ENCODE measurements around the gene TATDN2.

TATDN2 gene

GRCh38 chr3:10248184-10248983 lies at the start of gene TATDN2:
TATDN2 (plus strand) TSS chr3:10248459; CDS start chr3:10249201, 742 bp downstream.
- DNase-seq = peak; percentile 95

GRCh38 chr3:10198761-10199649 lies 49.3 kb upstream of the TATDN2 start:
- DNase-seq = peak; percentile 63

DNA sequence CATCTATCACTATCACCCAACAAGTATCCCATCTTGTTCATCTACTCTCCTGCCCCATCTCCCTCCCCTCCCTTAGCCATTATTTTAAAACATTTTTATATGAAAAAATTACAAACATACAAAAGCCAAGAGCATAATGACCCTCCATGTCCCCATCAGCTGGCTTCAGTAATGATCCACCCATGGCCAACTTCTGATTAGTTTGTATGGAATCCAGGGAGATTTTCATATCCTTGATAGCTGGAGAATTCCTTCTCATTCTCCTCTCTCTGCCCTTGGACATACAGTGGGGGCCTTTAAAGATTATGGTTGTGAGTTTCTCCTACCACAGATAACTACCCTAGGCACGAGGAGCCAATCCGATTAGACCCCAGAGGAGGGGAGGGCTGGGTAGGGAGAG lies 43.3 kb upstream of the TATDN2 start:
- DNase-seq = no peak

DNA sequence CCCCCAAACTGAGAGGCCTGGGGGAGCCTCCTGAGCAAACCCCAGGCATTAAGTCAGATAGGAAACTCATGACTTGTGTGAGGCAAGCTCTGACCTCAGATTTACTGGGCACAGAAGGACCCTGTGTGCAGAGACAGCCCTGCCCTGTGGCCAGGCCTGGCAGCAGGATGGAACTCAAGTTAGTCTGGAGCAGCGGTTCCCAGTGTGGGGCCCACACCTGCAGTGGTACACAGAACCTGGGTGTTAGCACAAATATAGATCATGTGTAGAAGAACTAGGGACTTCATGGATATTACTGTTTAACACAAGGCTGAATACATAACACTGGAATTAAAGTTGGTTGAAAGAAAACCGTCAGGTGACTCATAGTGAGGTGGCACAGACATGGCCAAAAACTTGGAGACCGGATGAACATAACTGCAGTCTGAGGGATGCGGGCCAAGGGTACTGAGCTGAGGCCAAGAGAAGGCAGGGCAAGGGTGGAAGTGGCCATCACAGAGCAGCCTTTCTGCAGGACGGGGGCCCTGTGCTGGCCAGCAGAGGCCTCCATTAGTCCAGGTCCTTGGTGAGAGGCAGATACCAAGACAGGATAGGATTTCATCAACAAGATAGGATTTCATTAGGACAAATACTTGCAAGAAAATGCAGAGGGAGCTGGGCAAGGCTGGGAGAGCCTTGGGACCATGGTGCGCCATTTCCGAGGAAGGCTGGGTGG lies 42.7 kb upstream of the TATDN2 start:
- no peak for DNase-seq

GRCh38 chr3:10206166-10206511 lies 42.1 kb upstream of the TATDN2 start:
- DNase-seq = no peak

GRCh38 chr3:10213156-10213792 lies 35.0 kb upstream of the TATDN2 start:
- no peak for DNase-seq

- DNase-seq = no peak
Measured at GRCh38 chr3:10215578-10216368, 32.5 kb upstream of the TATDN2 start.

GRCh38 chr3:10217359-10217758 lies 30.9 kb upstream of the TATDN2 start:
- DNase-seq = no peak

- DNase-seq = no peak
Measured at GRCh38 chr3:10219737-10220136, 28.5 kb upstream of the TATDN2 start.

DNA sequence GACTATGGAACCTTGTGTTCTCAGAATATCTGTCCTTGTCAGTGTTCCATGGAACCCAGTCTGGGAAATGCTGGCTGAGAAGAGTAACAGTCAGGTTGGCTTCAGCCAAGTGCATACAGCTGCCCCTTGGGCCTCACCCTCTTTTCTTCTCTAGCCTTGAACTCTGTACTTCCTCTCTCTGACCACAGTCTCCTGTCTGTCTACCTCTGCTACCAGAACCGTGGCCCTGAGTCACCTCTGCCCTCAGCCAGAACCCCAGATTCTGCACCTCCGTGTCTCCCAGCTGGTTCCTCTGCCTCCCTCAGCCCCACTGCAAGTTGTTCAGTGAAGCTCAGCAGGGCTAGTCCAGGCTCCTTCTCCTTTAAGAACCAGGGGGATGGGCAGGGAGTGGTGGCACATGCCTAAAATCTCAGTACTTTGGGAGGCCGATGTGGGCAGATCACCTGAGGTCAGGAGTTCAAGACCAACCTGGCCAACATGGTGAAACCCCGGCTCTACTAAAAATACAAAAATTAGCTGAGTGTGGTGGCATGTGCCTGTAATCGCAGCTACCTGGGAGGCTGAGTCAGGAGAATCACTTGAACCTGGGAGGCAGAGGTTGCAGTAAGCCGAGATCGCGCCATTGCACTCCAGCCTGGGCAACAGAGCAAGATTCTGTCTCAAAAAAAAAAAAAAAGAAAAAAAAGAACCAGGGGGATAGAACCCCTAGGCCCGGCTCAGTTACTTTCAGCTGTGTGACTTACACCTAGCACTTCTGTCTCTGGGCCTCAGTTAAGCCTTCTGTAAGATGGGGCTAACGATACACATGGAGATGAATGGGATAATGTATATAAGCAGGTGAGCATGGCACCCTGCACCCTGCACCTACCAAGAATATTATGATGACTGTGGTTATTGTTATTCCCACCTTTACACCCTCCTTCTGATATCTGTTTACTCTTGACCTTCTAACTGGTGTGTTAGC lies 24.3 kb upstream of the TATDN2 start:
- peak; percentile 38 for DNase-seq

GRCh38 chr3:10224794-10225665 lies 23.2 kb upstream of the TATDN2 start:
- DNase-seq = peak; percentile 69

DNA sequence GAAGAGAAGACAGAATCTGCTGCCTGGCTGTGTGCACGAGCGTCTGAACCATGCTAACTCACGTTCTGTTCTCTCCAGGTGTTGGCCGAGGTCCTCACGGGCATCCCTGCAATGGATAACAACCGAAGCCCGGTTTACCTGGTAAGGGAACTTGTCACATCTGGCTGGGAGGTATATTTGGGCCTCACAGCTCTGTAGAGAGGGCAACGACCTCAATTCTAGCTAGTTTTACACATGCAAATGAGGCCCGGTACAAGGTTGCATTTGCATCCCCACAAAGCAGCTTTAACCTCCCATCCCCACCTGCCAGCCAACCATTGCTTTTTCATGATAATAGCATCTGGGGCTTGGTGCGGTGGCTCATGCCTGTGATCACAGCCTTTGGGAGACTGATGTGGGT lies 22.0 kb upstream of the TATDN2 start:
- no peak for DNase-seq

DNA sequence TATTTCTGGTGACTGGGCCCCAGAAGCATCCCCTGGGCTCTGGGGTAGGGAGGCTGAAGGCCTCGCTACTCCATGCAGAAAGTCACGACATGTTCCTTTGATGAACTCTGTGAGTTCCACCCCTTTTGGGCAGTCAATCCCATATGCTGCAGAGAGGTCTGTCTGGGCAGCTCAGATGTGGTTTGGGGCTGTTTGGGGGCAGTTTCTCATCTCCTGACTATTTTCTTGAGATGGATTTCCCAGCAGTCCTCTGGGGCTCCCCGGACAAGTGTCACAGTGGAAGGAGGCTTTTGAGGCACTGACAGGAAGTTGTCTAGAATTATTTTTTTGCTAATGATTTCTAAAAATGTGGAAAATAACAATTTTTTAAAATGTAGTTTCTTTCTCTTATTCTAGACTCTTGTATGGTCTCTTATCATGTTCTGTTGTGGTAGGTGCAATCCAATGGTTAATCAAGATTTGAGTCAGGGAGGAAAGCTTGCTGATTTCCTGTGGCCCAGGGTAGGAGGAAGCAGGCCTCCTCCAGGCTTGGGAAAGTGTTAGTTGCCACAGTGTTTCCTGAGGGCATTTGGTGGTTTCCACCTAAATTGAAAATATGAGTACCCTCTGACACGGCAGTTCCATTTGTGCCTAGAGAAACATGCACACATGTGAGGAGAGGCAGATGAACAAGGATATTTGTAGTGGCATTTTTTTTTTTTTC lies 19.9 kb upstream of the TATDN2 start:
- DNase-seq = peak; percentile 59

DNA sequence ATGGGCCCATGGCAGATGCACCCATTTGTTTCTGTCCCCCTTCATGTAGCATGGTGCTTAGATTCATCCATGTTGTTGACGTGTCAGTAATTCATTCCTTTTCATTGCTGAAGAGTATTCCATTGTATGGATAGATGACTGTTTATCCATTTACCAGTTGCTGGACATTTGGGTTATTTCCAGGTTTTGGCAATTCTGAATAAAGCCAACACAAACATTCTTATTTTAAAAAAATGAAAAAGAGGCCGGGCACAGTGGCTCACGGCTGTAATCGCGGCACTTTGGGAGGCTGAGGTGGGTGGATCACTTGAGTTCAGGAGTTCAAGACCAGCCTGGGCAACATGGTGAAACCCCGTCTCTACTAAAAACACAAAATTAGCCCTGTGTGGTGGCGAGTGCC lies 18.7 kb upstream of the TATDN2 start:
- no peak for DNase-seq

DNA sequence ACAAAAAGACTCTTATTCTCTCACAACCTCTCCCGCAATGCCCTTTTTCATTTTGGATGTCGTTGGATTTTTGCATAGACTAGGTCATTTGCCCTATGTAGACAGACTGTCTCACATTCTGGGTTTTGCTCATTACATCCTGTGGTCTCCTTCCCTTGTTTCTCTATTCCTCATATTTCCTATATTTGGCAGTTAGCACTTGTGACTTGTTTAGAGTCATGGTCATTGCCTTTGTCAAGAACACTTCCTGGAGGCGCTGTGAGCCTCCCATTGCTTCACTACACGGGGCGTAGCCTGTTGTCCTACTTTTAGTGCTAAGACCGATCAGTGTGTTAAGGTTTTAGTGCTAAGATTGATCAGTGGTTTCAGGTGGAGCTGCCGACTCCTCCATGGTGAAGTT lies 16.1 kb upstream of the TATDN2 start:
- DNase-seq = no peak

DNA sequence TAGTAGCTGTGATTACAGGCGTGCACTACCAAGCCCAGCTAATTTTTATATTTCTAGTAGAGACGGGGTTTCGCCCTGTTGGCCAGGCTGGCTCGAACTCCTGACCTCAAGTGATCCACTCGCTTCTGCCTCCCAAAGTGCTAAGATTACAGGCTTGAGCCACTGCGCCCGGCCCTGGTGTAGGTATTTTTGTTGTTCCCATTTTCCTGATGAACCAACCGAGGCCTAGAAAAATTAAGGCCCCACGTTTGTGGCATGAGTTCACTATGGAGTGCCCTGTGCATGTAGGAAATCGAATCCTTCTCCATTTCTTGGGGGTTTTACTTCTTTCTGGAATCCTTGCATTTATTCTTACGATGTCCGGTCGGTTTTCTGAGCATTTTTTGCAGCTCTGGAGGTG lies 14.3 kb upstream of the TATDN2 start:
- no peak for DNase-seq

DNA sequence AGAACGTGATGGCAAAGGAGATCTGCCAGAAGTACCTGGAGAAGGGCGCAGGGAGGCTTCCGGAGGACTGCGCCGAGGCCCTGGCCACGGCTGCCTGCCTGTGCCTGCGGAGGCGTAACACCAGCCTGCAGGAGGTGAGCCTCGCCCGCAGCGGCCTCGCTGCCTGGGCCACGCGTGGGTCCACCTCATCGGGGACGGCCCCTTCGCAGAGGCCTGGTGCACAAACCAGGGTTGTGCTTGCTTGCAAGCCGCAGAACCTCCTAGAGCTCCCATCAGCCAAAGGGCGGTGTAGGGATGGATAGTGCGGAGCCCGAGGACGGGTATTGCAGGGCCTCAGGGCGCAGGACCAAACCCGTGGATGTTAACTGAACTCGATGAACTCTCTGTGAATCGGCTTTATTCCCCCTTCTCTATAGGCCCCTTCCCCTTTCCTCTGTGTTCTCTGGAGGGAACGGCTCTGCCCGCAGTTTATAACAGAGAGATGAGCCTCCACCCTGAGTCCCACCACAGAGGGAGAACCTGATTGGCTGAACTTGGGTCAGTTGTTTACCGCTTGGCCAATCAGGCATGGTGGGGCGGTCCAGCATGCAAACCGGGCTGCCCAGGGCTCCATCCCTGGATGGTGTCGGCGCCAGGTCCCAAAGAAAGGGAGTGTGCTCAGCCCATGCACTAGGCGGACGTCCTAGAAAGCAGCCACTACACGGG lies 13.6 kb upstream of the TATDN2 start:
- DNase-seq = no peak

DNA sequence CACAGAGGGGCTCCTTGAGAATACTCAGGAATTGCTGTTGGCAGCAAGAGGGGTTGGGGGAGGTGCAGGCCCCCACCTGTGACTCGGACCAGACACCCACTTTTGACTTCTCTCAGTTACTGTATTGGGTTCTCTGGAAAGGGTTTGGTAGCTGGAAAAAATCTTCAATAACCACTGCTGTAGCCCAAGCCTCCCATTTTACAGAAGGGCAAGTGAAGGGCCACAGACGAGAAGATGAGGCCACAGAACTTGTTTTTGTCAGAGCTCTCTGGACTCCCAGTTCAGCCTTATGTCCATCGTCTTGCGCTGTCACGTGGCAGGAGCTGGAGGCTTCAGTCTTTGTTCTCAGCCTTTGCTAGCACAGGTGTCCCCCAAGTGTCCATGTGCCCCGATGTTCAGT lies 12.7 kb upstream of the TATDN2 start:
- DNase-seq = no peak
